ENCODE results near the gene GPBP1. TPM values are rescaled to one million over a fixed set of nuclear protein-coding genes. Genes with fewer than 3 reads are reported as not detected.
A peak's percentile ranks its signal among the peaks of the same experiment; 100 is the strongest.
"Not testable (repeated sequence)": the region's sequence is repeated elsewhere in the genome, so short reads cannot be mapped to it uniquely, and the experiment has no call there.

Gene GPBP1
- total RNA-seq, 4 donors from 2014 or later, result 53.5 to 171 (median 99.6) TPM

- H3K9me3 ChIP-seq, result no peaks in the 10 kb centered on the region
- no peaks in the 10 kb centered on the region for H3K36me3 ChIP-seq
- no peaks in the 10 kb centered on the region for H3K4me1 ChIP-seq
- TF ChIP-seq CTCF (IDR thresholded peaks at IDR 0.05), result no peak
- TF ChIP-seq POLR2A (IDR thresholded peaks at IDR 0.05), result no peak
- H3K27ac ChIP-seq, result no peak overlapping the region
- intact Hi-C loops (cut with DNase I; ENCODE audit: low total_unique reads), result no loop called here
- H3K4me3 ChIP-seq, result no peak overlapping the region
- H3K27me3 ChIP-seq, result no peaks in the 10 kb centered on the region
- DNase-seq, result no peak
Observed at GRCh38 chr5:57164124-57164523, 9.7 kb upstream of the GPBP1 start.

GRCh38 chr5:57165171-57165570, 8.7 kb upstream of the GPBP1 start:
- H3K4me3 ChIP-seq; H3K36me3 ChIP-seq; H3K9me3 ChIP-seq; H3K4me1 ChIP-seq; H3K27me3 ChIP-seq; intact Hi-C loops (cut with DNase I; ENCODE audit: low total_unique reads); DNase-seq; H3K27ac ChIP-seq: not testable (repeated sequence)

- intact Hi-C loops (cut with DNase I; ENCODE audit: low total_unique reads), result no loop called here
- TF ChIP-seq CTCF (IDR thresholded peaks at IDR 0.05), result no peak
- TF ChIP-seq POLR2A (IDR thresholded peaks at IDR 0.05), result no peak
Observed at GRCh38 chr5:57166276-57166675, 7.6 kb upstream of the GPBP1 start.

GRCh38 chr5:57167201-57167600, 6.7 kb upstream of the GPBP1 start:
- no peaks in the 10 kb centered on the region for H3K36me3 ChIP-seq
- no peak for DNase-seq
- intact Hi-C loops (cut with DNase I; ENCODE audit: low total_unique reads), result no loop called here

More at GRCh38 chr5:57166276-57166675, 7.6 kb upstream of the GPBP1 start:
- Histone ChIP-seq H3K27ac (no peak overlapping the region), H3K27me3 (no peaks in the 10 kb centered on the region), H3K4me3 (no peak overlapping the region), H3K9me3 (no peaks in the 10 kb centered on the region), H3K4me1 (no peaks in the 10 kb centered on the region), H3K36me3 (no peaks in the 10 kb centered on the region)
- DNase-seq, result no peak

GRCh38 chr5:57170116-57170515, 3.7 kb upstream of the GPBP1 start:
- intact Hi-C loops (cut with DNase I; ENCODE audit: low total_unique reads), result not testable (repeated sequence)

More at GRCh38 chr5:57167201-57167600, 6.7 kb upstream of the GPBP1 start:
- Histone ChIP-seq H3K4me3 (no peak overlapping the region), H3K27me3 (no peaks in the 10 kb centered on the region), H3K27ac (no peak overlapping the region), H3K9me3 (no peaks in the 10 kb centered on the region), H3K4me1 (no peaks in the 10 kb centered on the region)
- TF ChIP-seq CTCF (IDR thresholded peaks at IDR 0.05), result no peak

GRCh38 chr5:57171816-57172465, 1.9 kb upstream of the GPBP1 start:
- no peak for DNase-seq
- H3K27ac ChIP-seq, result peak overlapping the region; percentile 100
- no peaks in the 10 kb centered on the region for H3K9me3 ChIP-seq
- peak overlapping the region; percentile 95 to 99 for H3K4me3 ChIP-seq
- intact Hi-C loops (cut with DNase I; ENCODE audit: low total_unique reads), result no loop called here
- H3K27me3 ChIP-seq, result no peaks in the 10 kb centered on the region
- H3K36me3 ChIP-seq, result no peaks in the 10 kb centered on the region
- no peaks in the 10 kb centered on the region for H3K4me1 ChIP-seq
- TF ChIP-seq POLR2A (IDR thresholded peaks at IDR 0.05) (no peak), CTCF (IDR thresholded peaks at IDR 0.05) (no peak)

More at GRCh38 chr5:57170116-57170515, 3.7 kb upstream of the GPBP1 start:
- not testable (repeated sequence) for H3K36me3 ChIP-seq, H3K4me1 ChIP-seq, DNase-seq, H3K9me3 ChIP-seq, H3K4me3 ChIP-seq, H3K27me3 ChIP-seq, H3K27ac ChIP-seq
